Jurkat, Clone E6-1 (cell line): ENCODE measurements around the gene TOR3A. TPM values are rescaled to one million over a fixed set of nuclear protein-coding genes. Genes with fewer than 3 reads are reported as not detected.
"Not testable (repeated sequence)": the region's sequence is repeated elsewhere in the genome, so short reads cannot be mapped to it uniquely, and the experiment has no call there.

Experiments used
- DNase-seq: peaks from one replicate; pipeline ENCODE4 v3.0.0-alpha.2; 2011; ENCODE audit warnings: low read depth, low spot score
- H3K4me3 ChIP-seq: 2 replicates; pipeline ENCODE4 v1.5.1; 2011; ENCODE audit warnings: mild to moderate bottlenecking, low read length, control low read depth, moderate library complexity
- polyA plus RNA-seq: library from polyadenylated mRNA; unstranded; fragments of >200 nt; gene quantifications from one replicate; pipeline ENCODE4 v1.2.1, GENCODE V29; 2012; ENCODE audit warnings: missing spikeins; ENCODE audit not compliant: insufficient read length, insufficient read depth

Gene TOR3A, protein sequence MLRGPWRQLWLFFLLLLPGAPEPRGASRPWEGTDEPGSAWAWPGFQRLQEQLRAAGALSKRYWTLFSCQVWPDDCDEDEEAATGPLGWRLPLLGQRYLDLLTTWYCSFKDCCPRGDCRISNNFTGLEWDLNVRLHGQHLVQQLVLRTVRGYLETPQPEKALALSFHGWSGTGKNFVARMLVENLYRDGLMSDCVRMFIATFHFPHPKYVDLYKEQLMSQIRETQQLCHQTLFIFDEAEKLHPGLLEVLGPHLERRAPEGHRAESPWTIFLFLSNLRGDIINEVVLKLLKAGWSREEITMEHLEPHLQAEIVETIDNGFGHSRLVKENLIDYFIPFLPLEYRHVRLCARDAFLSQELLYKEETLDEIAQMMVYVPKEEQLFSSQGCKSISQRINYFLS
- polyA plus RNA-seq, result 16.6 TPM

DNA sequence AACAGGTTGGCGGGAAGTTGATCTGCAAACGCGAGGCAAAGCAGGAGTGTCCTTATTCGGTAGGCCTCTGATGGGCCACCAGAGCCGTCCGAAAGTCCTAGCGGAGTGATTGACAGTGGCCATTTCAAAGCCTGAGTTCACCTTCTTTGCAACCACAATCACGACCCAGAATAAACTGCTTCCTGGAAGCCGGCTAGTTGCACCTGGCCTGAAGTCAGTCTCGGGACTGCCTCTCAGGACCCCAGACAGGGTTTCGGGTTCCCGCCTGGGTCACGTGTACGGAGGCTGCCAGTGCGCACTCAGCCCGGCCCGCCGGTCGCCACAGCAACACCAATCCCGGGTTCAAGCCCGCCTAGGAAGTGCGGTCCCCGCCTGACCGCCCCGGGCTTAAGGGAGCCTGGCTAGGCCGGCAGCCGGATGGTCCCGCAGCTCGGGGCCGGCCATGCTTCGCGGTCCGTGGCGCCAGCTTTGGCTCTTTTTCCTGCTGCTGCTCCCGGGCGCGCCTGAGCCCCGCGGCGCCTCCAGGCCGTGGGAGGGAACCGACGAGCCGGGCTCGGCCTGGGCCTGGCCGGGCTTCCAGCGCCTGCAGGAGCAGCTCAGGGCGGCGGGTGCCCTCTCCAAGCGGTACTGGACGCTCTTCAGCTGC is at the start of gene TOR3A:
Gene TOR3A (plus strand): TSS at position 384 of the 646 bp plus-strand sequence. CDS start 59 bp downstream, at position 443.
- DNase-seq, result peak; percentile 63
- peak within 1 kb of the TSS; percentile 69 for H3K4me3 ChIP-seq

DNA sequence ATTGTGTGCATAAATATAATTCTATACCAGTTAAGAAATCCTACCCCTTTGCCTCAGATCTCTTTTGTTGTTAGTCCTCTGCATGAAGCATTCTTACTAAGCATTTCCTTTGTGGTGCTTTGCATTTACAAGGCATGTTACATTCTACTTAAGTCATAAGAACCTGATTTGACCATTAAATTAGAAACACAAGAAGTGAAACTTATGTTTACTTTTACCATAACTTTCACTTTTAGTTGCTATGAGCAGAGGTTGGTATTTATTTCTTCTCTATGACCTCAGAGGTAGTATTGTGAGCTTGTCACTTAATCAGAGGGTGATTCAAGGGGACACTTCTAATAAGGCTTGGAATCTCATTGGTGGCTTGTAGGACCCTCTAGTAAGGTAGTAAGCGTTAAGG is 47.1 kb upstream of the TOR3A start:
- DNase-seq, result no peak
- H3K4me3 ChIP-seq, result no peak overlapping the region

DNA sequence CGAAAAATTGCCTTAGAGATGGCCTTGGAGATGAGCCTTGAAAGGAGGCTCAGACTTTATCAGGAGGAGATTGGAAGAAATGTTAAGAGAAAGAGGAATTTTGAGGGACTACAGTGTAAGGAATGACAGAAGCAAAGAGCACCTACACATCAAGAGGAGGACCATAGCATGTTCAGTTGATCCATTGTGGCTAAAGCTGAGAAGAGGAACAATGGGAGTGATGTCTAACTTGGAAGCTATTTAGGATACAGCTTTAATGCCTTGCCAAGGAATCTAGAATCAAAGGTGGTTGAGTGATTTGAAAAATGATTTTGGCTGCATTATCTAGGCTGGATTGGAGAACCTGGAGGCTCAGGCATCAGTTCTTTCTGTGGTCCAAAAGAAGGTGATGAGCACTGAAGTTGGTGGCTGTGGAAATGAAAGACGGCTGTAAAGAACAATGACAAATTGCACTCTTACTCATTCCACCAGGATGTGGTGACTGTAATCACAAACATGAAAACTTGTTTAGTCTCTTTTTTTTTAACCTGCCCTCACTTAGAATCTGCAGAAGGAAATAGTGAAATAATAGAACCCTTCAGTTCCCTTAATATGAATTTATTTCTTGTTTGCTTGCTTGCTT is 44.9 kb upstream of the TOR3A start:
- no peak overlapping the region for H3K4me3 ChIP-seq
- DNase-seq, result peak; percentile 70

GRCh38 chr1:179038528-179039281 is 43.2 kb upstream of the TOR3A start:
- no peak for DNase-seq
- no peak overlapping the region for H3K4me3 ChIP-seq

DNA sequence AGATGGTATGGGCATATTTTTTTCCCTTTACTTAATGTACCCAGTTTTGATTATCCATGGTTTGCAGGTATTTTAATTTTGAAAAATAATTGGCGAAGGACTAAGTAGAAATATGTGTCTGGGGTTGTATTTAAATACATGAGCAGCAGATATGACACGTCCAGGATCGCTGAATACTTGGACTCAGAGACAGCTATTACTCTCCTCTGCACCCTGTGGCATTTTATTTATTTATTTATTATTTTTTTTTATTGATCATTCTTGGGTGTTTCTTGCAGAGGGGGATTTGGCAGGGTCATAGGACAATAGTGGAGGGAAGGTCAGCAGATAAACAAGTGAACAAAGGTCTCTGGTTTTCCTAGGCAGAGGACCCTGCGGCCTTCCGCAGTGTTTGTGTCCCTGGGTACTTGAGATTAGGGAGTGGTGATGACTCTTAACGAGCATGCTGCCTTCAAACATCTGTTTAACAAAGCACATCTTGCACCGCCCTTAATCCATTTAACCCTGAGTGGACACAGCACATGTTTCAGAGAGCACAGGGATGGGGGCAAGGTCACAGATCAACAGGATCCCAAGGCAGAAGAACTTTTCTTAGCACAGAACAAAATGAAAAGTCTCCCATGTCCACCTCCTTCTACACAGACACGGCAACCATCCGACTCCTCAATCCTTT is 42.2 kb upstream of the TOR3A start:
- not testable (repeated sequence) for H3K4me3 ChIP-seq, DNase-seq

DNA sequence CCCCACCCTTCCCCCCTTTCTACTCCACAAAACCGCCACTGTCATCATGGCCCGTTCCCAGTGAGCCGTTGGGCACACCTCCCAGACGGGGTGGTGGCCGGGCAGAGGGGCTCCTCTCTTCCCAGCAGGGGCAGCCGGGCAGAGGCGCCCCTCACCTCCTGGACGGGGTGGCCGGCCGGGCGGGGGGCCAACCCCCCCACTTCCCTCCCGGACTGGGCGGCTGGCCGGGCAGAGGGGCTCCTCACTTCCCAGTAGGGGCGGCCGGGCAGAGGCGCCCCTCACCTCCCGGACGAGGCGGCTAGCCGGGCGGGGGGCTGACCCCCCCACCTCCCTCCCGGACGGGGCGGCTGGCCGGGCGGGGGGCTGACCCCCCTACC is 41.7 kb upstream of the TOR3A start:
- not testable (repeated sequence) for DNase-seq, H3K4me3 ChIP-seq

GRCh38 chr1:179042087-179042486 is 39.8 kb upstream of the TOR3A start:
- DNase-seq, result no peak
- H3K4me3 ChIP-seq, result no peak overlapping the region

DNA sequence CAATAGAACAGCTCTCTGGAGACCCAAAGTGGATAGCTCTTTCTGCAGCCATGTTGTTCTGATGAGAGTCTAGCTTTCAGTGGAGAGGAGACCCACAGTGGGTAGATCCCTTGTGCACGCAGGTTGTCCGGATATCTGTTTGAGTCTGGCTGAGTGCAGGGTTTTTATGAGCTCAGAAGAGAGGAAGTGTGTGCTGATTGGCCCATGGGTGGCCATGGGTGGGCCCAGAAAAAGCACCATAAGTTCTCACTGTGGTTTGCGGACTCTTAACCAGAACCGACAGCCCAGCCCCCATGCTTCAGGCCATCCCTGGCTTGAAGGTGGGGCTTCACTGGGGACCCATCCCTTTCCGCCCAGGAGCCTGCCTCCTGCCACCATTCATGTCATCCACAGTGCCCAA is 39.2 kb upstream of the TOR3A start:
- DNase-seq, result no peak
- no peak overlapping the region for H3K4me3 ChIP-seq

GRCh38 chr1:179043266-179043665 is 38.6 kb upstream of the TOR3A start:
- no peak overlapping the region for H3K4me3 ChIP-seq
- DNase-seq, result no peak

- DNase-seq, result no peak
- no peak overlapping the region for H3K4me3 ChIP-seq
These were observed 38.0 kb upstream of the TOR3A start for GRCh38 chr1:179043907-179044306.

- no peak overlapping the region for H3K4me3 ChIP-seq
- no peak for DNase-seq
These were observed 34.8 kb upstream of the TOR3A start for GRCh38 chr1:179046808-179047635.

GRCh38 chr1:179047636-179047997 is 34.3 kb upstream of the TOR3A start:
- DNase-seq, result no peak
- H3K4me3 ChIP-seq, result no peak overlapping the region

GRCh38 chr1:179048339-179049124 is 33.3 kb upstream of the TOR3A start:
- DNase-seq, result no peak
- H3K4me3 ChIP-seq, result no peak overlapping the region

DNA sequence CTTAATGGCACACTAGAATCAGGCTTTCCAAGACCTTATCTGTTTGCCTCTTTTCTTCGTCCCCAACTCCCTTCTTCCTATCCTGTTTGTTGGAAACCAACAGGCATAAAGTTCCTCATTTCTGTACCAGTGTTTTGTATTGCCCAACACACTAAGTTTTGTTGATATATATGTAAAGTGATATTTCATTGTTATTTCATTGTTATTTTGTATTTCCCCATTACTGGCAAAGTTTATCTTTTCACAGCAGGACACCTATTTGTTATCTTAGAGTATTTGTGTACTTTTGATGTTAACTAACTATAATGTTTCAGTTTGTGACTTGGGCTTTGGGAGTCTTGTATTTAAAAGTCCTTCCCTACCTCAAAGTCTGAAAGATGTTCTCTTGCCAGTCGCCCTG is 29.1 kb upstream of the TOR3A start:
- H3K4me3 ChIP-seq, result no peak overlapping the region
- DNase-seq, result no peak

DNA sequence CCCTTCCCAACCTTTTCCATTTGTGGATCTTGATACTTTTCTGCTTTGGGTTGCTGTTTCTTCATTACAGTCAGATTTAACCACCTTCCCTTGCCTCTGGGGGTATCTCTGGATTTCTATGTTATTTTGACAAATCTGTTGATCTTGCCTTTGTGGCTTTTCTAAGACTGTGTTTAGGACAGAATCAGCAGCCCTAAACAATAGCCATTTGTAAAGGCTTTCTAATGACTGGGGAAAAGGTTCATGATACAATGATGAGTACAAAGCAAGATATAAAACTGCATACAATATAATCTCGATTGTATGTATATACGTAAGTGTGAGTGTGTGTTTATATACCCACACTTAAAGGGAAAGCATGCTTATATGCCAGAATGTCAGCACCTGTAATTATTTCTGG is 28.4 kb upstream of the TOR3A start:
- H3K4me3 ChIP-seq, result no peak overlapping the region
- no peak for DNase-seq

GRCh38 chr1:179055937-179056336 is 25.9 kb upstream of the TOR3A start:
- no peak for DNase-seq
- no peak overlapping the region for H3K4me3 ChIP-seq
